Measurements from ENCODE around the gene SEMA3A. TPM values are rescaled to one million over a fixed set of nuclear protein-coding genes. Genes with fewer than 3 reads are reported as not detected.
"Not testable (repeated sequence)": the region's sequence is repeated elsewhere in the genome, so short reads cannot be mapped to it uniquely, and the experiment has no call there.

Gene SEMA3A
- total and polyA plus RNA-seq, 2 experiments from 2014 or later: 24.5 to 48.4 TPM

GRCh38 chr7:84226759-84227158 is 32.2 kb upstream of the SEMA3A start:
- Histone ChIP-seq H3K27ac (no peak overlapping the region), H3K4me2 (ENCODE audit: unreplicated experiment) (no peak overlapping the region), H3K36me3 (ENCODE audit: low read depth) (no peaks in the 10 kb centered on the region), H3K4me3 (no peak overlapping the region), H3K9me3 (ENCODE audit: low read depth) (no peaks in the 10 kb centered on the region), H4K20me1 (ENCODE audit: insufficient read depth) (no peaks in the 10 kb centered on the region), H3K79me2 (ENCODE audit: insufficient read depth) (no peaks in the 10 kb centered on the region), H3K9ac (no peak overlapping the region), H3F3A (ENCODE audit: insufficient read depth) (peaks cover 13% of the 10 kb centered on the region; the same call in 1 of the 2 replicates), H3K9me2 (ENCODE audit: insufficient read depth) (no peaks in the 10 kb centered on the region; the same call in 1 of the 2 replicates), H3K27me3 (replicated peaks; ENCODE audit: insufficient read depth) (no peaks in the 10 kb centered on the region), H3K4me1 (ENCODE audit: insufficient read depth) (peaks cover 11% of the 10 kb centered on the region), H2AFZ (no peak overlapping the region)
- in situ Hi-C loops (cut with MboI): no loop called here
- DNase-seq: no peak
- TF ChIP-seq EZH2 (IDR thresholded peaks at IDR 0.05; ENCODE audit: insufficient read depth, poor library complexity, severe bottlenecking) (no peak), EZH2phosphoT487 (IDR thresholded peaks at IDR 0.05; ENCODE audit: insufficient read depth, low read depth) (no peak)
- 95 to 98% methylated on average over 2 of the region's 2 CpGs for WGBS, 2 experiments (ENCODE audit: low coverage in 1 of 2, low lambda C conversion rate in 2 of 2, missing lambda C conversion rate in 2 of 2)

- no peak overlapping the region for H3K4me2 ChIP-seq (ENCODE audit: unreplicated experiment)
- no peak overlapping the region for H3K9ac ChIP-seq
- TF ChIP-seq EZH2 (IDR thresholded peaks at IDR 0.05; ENCODE audit: insufficient read depth, poor library complexity, severe bottlenecking) (no peak), EZH2phosphoT487 (IDR thresholded peaks at IDR 0.05; ENCODE audit: insufficient read depth, low read depth) (no peak)
- DNase-seq: no peak
- H3K36me3 ChIP-seq (ENCODE audit: low read depth): no peaks in the 10 kb centered on the region
- in situ Hi-C loops (cut with MboI): no loop called here
- no peak overlapping the region for H2AFZ ChIP-seq
- no peaks in the 10 kb centered on the region for H3K9me3 ChIP-seq (ENCODE audit: low read depth)
- no peaks in the 10 kb centered on the region; the same call in 1 of the 2 replicates for H3K9me2 ChIP-seq (ENCODE audit: insufficient read depth)
- H3K4me1 ChIP-seq (ENCODE audit: insufficient read depth): no peaks in the 10 kb centered on the region
- no peaks in the 10 kb centered on the region for H3K27me3 ChIP-seq (replicated peaks; ENCODE audit: insufficient read depth)
- 56 to 61% methylated on average over 2 of the region's 2 CpGs for WGBS, 2 experiments (ENCODE audit: low coverage in 1 of 2, low lambda C conversion rate in 2 of 2, missing lambda C conversion rate in 2 of 2)
- H3K4me3 ChIP-seq: no peak overlapping the region
- no peaks in the 10 kb centered on the region for H3F3A ChIP-seq (ENCODE audit: insufficient read depth)
- H4K20me1 ChIP-seq (ENCODE audit: insufficient read depth): no peaks in the 10 kb centered on the region
- H3K27ac ChIP-seq: no peak overlapping the region
- no peaks in the 10 kb centered on the region for H3K79me2 ChIP-seq (ENCODE audit: insufficient read depth)
Observed at GRCh38 chr7:84224505-84224904, 29.9 kb upstream of the SEMA3A start.

- Histone ChIP-seq H3K4me3 (no peak overlapping the region), H3K27ac (no peak overlapping the region), H3K9ac (no peak overlapping the region), H3F3A (ENCODE audit: insufficient read depth) (no peaks in the 10 kb centered on the region), H3K36me3 (ENCODE audit: low read depth) (no peaks in the 10 kb centered on the region), H3K4me1 (ENCODE audit: insufficient read depth) (peaks cover 7% of the 10 kb centered on the region; the same call in 1 of the 2 replicates), H3K27me3 (replicated peaks; ENCODE audit: insufficient read depth) (no peaks in the 10 kb centered on the region), H4K20me1 (ENCODE audit: insufficient read depth) (no peaks in the 10 kb centered on the region), H3K9me3 (ENCODE audit: low read depth) (no peaks in the 10 kb centered on the region), H3K4me2 (ENCODE audit: unreplicated experiment) (no peak overlapping the region), H2AFZ (no peak overlapping the region), H3K79me2 (ENCODE audit: insufficient read depth) (no peaks in the 10 kb centered on the region), H3K9me2 (ENCODE audit: insufficient read depth) (no peaks in the 10 kb centered on the region; the same call in 1 of the 2 replicates)
- in situ Hi-C loops (cut with MboI): no loop called here
- 86 to 87% methylated on average over 2 of the region's 2 CpGs for WGBS, 2 experiments (ENCODE audit: low coverage in 1 of 2, low lambda C conversion rate in 2 of 2, missing lambda C conversion rate in 2 of 2)
- no peak for DNase-seq
- TF ChIP-seq EZH2 (IDR thresholded peaks at IDR 0.05; ENCODE audit: insufficient read depth, poor library complexity, severe bottlenecking): no peak
- TF ChIP-seq EZH2phosphoT487 (IDR thresholded peaks at IDR 0.05; ENCODE audit: insufficient read depth, low read depth): no peak
Observed at GRCh38 chr7:84219310-84219709, 24.7 kb upstream of the SEMA3A start.

- Histone ChIP-seq H3K4me2 (ENCODE audit: unreplicated experiment) (no peak overlapping the region), H2AFZ (no peak overlapping the region), H3F3A (ENCODE audit: insufficient read depth) (no peaks in the 10 kb centered on the region), H3K9ac (no peak overlapping the region), H3K9me3 (ENCODE audit: low read depth) (no peaks in the 10 kb centered on the region), H4K20me1 (ENCODE audit: insufficient read depth) (no peaks in the 10 kb centered on the region), H3K79me2 (ENCODE audit: insufficient read depth) (no peaks in the 10 kb centered on the region), H3K36me3 (ENCODE audit: low read depth) (no peaks in the 10 kb centered on the region), H3K27ac (no peak overlapping the region), H3K4me1 (ENCODE audit: insufficient read depth) (peaks cover 7% of the 10 kb centered on the region; the same call in 1 of the 2 replicates), H3K9me2 (ENCODE audit: insufficient read depth) (no peaks in the 10 kb centered on the region; the same call in 1 of the 2 replicates), H3K27me3 (replicated peaks; ENCODE audit: insufficient read depth) (no peaks in the 10 kb centered on the region), H3K4me3 (no peak overlapping the region)
- TF ChIP-seq EZH2phosphoT487 (IDR thresholded peaks at IDR 0.05; ENCODE audit: insufficient read depth, low read depth): no peak
- no peak for TF ChIP-seq EZH2 (IDR thresholded peaks at IDR 0.05; ENCODE audit: insufficient read depth, poor library complexity, severe bottlenecking)
- DNase-seq: peak; percentile 60
- WGBS, 2 experiments (ENCODE audit: low coverage in 1 of 2, low lambda C conversion rate in 2 of 2, missing lambda C conversion rate in 2 of 2): 19 to 29% methylated on average over 2 of the region's 2 CpGs
- in situ Hi-C loops (cut with MboI): no loop called here
Observed at GRCh38 chr7:84218681-84219080, 24.1 kb upstream of the SEMA3A start.

- Histone ChIP-seq H3K4me1 (ENCODE audit: insufficient read depth) (peaks cover 7% of the 10 kb centered on the region; the same call in 1 of the 2 replicates), H3K27ac (no peak overlapping the region), H2AFZ (no peak overlapping the region), H3K27me3 (replicated peaks; ENCODE audit: insufficient read depth) (no peaks in the 10 kb centered on the region), H3K4me3 (no peak overlapping the region), H3K9me3 (ENCODE audit: low read depth) (no peaks in the 10 kb centered on the region), H3K9ac (no peak overlapping the region), H3K36me3 (ENCODE audit: low read depth) (no peaks in the 10 kb centered on the region), H3K9me2 (ENCODE audit: insufficient read depth) (no peaks in the 10 kb centered on the region), H3K79me2 (ENCODE audit: insufficient read depth) (no peaks in the 10 kb centered on the region), H3F3A (ENCODE audit: insufficient read depth) (no peaks in the 10 kb centered on the region), H4K20me1 (ENCODE audit: insufficient read depth) (no peaks in the 10 kb centered on the region), H3K4me2 (ENCODE audit: unreplicated experiment) (no peak overlapping the region)
- 17 to 32% methylated on average over 1 of the region's 1 CpG for WGBS, 2 experiments (ENCODE audit: low coverage in 1 of 2, low lambda C conversion rate in 2 of 2, missing lambda C conversion rate in 2 of 2)
- TF ChIP-seq EZH2phosphoT487 (IDR thresholded peaks at IDR 0.05; ENCODE audit: insufficient read depth, low read depth) (no peak), EZH2 (IDR thresholded peaks at IDR 0.05; ENCODE audit: insufficient read depth, poor library complexity, severe bottlenecking) (no peak)
- in situ Hi-C loops (cut with MboI): no loop called here
- peak; percentile 45 for DNase-seq
Observed at GRCh38 chr7:84216472-84216871, 21.9 kb upstream of the SEMA3A start.

GRCh38 chr7:84214757-84215156 is 20.2 kb upstream of the SEMA3A start:
- H3K79me2 ChIP-seq (ENCODE audit: insufficient read depth); H3K27me3 ChIP-seq (replicated peaks; ENCODE audit: insufficient read depth); H3F3A ChIP-seq (ENCODE audit: insufficient read depth); H3K9me3 ChIP-seq (ENCODE audit: low read depth); H3K27ac ChIP-seq; H3K4me3 ChIP-seq; H4K20me1 ChIP-seq (ENCODE audit: insufficient read depth); H3K9me2 ChIP-seq (ENCODE audit: insufficient read depth); H3K4me1 ChIP-seq (ENCODE audit: insufficient read depth); in situ Hi-C loops (cut with MboI); H3K4me2 ChIP-seq (ENCODE audit: unreplicated experiment); H3K9ac ChIP-seq; DNase-seq; H3K36me3 ChIP-seq (ENCODE audit: low read depth); H2AFZ ChIP-seq: not testable (repeated sequence)
- 90 to 94% methylated on average over 6 of the region's 6 CpGs for WGBS, 2 experiments (ENCODE audit: low coverage in 1 of 2, low lambda C conversion rate in 2 of 2, missing lambda C conversion rate in 2 of 2)

Data from GM23248 (cell line).